Neural progenitor cell (in vitro differentiated cells): Measurements from ENCODE around the gene DAPK2. TPM values are rescaled to one million over a fixed set of nuclear protein-coding genes. Genes with fewer than 3 reads are reported as not detected.

Experiments used
- DNase-seq: peaks from one replicate; pipeline ENCODE4 v3.0.0-alpha.2; 2016; ENCODE audit warnings: low spot score
- H2AFZ ChIP-seq: fragments of 200-600 bp; sonication (generic); replicated peaks from 2 replicates; pipeline ENCODE4 v1.6.1; 2016; ENCODE audit warnings: antibody characterized with exemption
- H3F3A ChIP-seq: fragments of 200-600 bp; sonication (generic); 2 replicates; pipeline ENCODE4 v1.6.1; 2016; ENCODE audit warnings: antibody characterized with exemption, low read depth
- H3K27ac ChIP-seq: fragments of 200-600 bp; sonication (generic); 2 replicates; pipeline ENCODE4 v1.5.1; 2016; ENCODE audit warnings: mild to moderate bottlenecking
- H3K27me3 ChIP-seq: fragments of 200-600 bp; sonication (generic); 2 replicates; pipeline ENCODE4 v1.6.1; 2016; ENCODE audit warnings: mild to moderate bottlenecking, moderate library complexity
- H3K36me3 ChIP-seq: fragments of 200-600 bp; sonication (generic); 2 replicates; pipeline ENCODE4 v1.5.1; 2016
- H3K4me1 ChIP-seq: fragments of 200-600 bp; sonication (generic); 2 replicates; pipeline ENCODE4 v1.6.1; 2016; ENCODE audit warnings: mixed run types
- H3K4me2 ChIP-seq: fragments of 200-600 bp; sonication (generic); 2 replicates; pipeline ENCODE4 v1.6.1; 2016
- H3K4me3 ChIP-seq: fragments of 200-600 bp; sonication (generic); 2 replicates; pipeline ENCODE4 v1.5.1; 2016
- H3K79me2 ChIP-seq: fragments of 200-600 bp; sonication (generic); 2 replicates; pipeline ENCODE4 v1.6.1; 2016; ENCODE audit warnings: low read depth
- H3K9ac ChIP-seq: fragments of 200-600 bp; sonication (generic); 2 replicates; pipeline ENCODE4 v1.6.1; 2016
- H3K9me3 ChIP-seq: fragments of 200-600 bp; sonication (generic); 2 replicates; pipeline ENCODE4 v1.5.1; 2016; ENCODE audit warnings: low read depth
- H4K20me1 ChIP-seq: fragments of 200-600 bp; sonication (generic); 2 replicates; pipeline ENCODE4 v1.6.1; 2016; ENCODE audit warnings: low read depth
- H3K27ac Mint-ChIP-seq: 3 replicates; pipeline ENCODE4 v1.8.0; 2021; ENCODE audit warnings: mixed read lengths
- H3K27me3 Mint-ChIP-seq: 2 replicates; pipeline ENCODE4 v1.8.0; 2022; ENCODE audit warnings: low read depth, mild to moderate bottlenecking, inconsistent platforms, moderate library complexity, mixed read lengths; ENCODE audit not compliant: insufficient read depth
- H3K36me3 Mint-ChIP-seq: 3 replicates; pipeline ENCODE4 v1.8.0; 2021; ENCODE audit warnings: mixed read lengths
- H3K4me1 Mint-ChIP-seq: 3 replicates; pipeline ENCODE4 v1.8.0; 2021; ENCODE audit warnings: mixed read lengths
- H3K4me3 Mint-ChIP-seq: 3 replicates; pipeline ENCODE4 v1.8.0; 2021; ENCODE audit warnings: mild to moderate bottlenecking, moderate library complexity, mixed read lengths
- H3K9me3 Mint-ChIP-seq: 3 replicates; pipeline ENCODE4 v1.8.0; 2020; ENCODE audit warnings: mixed read lengths
- EZH2 ChIP-seq: fragments of 200-600 bp; sonication (generic); IDR thresholded peaks from 2 replicates; pipeline ENCODE4 v1.6.1; 2017; ENCODE audit warnings: antibody characterized with exemption, mild to moderate bottlenecking, moderate library complexity
- EZH2phosphoT487 ChIP-seq: fragments of 200-600 bp; sonication (generic); IDR thresholded peaks from 2 replicates; pipeline ENCODE4 v1.6.1; 2017; ENCODE audit warnings: antibody characterized with exemption
- total RNA-seq: library from RNA; depleted of rRNA; stranded (reverse); fragments of >200 nt; gene quantifications from 2 replicates; pipeline ENCODE4 v1.2.3, GENCODE V29; 2015; ENCODE audit warnings: low replicate concordance
- TF ChIP-seq, protein P1 (sequence below): fragments of 200-600 bp; sonication (generic); IDR thresholded peaks from 2 replicates; pipeline ENCODE4 v1.5.1; 2017; ENCODE audit warnings: antibody characterized with exemption, mild to moderate bottlenecking

The DAPK2 gene
- total RNA-seq, 1 donor from 2014 or later, result 5.4 TPM

DNA sequence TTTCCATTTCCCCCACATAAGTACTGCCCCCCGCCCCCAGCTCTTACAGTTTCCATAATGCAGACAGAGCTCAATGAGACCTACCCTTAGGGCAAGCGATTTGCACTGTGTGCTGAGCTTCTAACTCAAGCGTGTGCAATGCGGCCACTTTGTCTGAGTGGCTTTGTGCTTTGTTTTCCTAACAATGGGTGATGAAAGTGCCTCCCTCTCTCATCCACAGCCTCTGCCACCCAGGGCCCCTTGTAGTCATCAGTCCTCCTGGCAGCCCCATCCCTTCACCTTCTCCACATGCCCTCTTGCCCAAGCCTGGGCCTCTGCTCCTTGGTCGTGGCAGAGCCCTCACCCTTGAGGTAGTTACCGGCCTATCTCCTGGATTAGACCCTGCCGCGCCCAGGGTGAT lies 17.2 kb downstream of the DAPK2 start:
- H3K27ac ChIP-seq, result no peak overlapping the region
- no peaks in the 10 kb centered on the region for H3K27me3 Mint-ChIP-seq
- TF ChIP-seq, protein P1, sequence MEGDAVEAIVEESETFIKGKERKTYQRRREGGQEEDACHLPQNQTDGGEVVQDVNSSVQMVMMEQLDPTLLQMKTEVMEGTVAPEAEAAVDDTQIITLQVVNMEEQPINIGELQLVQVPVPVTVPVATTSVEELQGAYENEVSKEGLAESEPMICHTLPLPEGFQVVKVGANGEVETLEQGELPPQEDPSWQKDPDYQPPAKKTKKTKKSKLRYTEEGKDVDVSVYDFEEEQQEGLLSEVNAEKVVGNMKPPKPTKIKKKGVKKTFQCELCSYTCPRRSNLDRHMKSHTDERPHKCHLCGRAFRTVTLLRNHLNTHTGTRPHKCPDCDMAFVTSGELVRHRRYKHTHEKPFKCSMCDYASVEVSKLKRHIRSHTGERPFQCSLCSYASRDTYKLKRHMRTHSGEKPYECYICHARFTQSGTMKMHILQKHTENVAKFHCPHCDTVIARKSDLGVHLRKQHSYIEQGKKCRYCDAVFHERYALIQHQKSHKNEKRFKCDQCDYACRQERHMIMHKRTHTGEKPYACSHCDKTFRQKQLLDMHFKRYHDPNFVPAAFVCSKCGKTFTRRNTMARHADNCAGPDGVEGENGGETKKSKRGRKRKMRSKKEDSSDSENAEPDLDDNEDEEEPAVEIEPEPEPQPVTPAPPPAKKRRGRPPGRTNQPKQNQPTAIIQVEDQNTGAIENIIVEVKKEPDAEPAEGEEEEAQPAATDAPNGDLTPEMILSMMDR, result no peak
- TF ChIP-seq EZH2phosphoT487 (no peak), EZH2 (no peak)
- DNase-seq, result peak; percentile 75
- peaks cover 9% of the 10 kb centered on the region for H3K4me1 Mint-ChIP-seq
- H3K4me2 ChIP-seq, result peak overlapping the region; percentile 54
- H2AFZ ChIP-seq, result no peak overlapping the region
- peaks cover 15% of the 10 kb centered on the region for H3K4me1 ChIP-seq
- no peaks in the 10 kb centered on the region for H3K9me3 ChIP-seq
- peaks cover 2% of the 10 kb centered on the region for H3K36me3 Mint-ChIP-seq
- no peak overlapping the region for H3K9ac ChIP-seq
- H3K4me3 ChIP-seq, result no peak overlapping the region
- no peaks in the 10 kb centered on the region for H4K20me1 ChIP-seq
- H3K4me3 Mint-ChIP-seq, result no peak overlapping the region
- no peaks in the 10 kb centered on the region for H3K36me3 ChIP-seq
- no peaks in the 10 kb centered on the region for H3K27me3 ChIP-seq
- H3K27ac Mint-ChIP-seq, result no peak overlapping the region
- H3K9me3 Mint-ChIP-seq, result no peaks in the 10 kb centered on the region
- H3K79me2 ChIP-seq, result no peaks in the 10 kb centered on the region
- no peaks in the 10 kb centered on the region for H3F3A ChIP-seq

DNA sequence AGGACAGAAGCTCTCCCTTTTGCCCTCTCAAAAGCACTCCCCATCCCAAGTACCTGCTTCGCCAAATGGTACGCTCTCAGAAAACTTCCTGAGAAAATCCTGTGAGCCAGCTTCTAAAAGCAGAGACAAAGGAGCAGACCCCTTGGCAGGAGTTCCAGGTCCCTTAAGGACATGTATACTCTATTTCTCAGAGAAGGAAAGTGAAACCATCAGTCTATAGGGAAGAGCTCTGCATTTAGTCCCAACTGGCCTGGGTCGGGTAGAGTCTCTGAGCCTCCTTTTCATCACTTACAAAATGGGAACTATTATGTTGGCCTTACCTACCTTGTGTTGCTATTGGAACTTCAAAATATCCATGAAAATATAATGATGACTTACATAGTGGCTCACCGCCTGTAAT lies 19.7 kb downstream of the DAPK2 start:
- H3F3A ChIP-seq, result no peaks in the 10 kb centered on the region
- H3K4me3 ChIP-seq, result no peak overlapping the region
- Mint-ChIP-seq H3K36me3 (peaks cover 2% of the 10 kb centered on the region), H3K4me3 (no peak overlapping the region), H3K4me1 (peaks cover 13% of the 10 kb centered on the region), H3K9me3 (no peaks in the 10 kb centered on the region), H3K27me3 (no peaks in the 10 kb centered on the region), H3K27ac (no peak overlapping the region)
- peaks cover 22% of the 10 kb centered on the region for H3K4me1 ChIP-seq
- H3K27me3 ChIP-seq, result no peaks in the 10 kb centered on the region
- H3K79me2 ChIP-seq, result no peaks in the 10 kb centered on the region
- no peak overlapping the region for H3K4me2 ChIP-seq
- H2AFZ ChIP-seq, result no peak overlapping the region
- H3K27ac ChIP-seq, result no peak overlapping the region
- no peaks in the 10 kb centered on the region for H4K20me1 ChIP-seq
- no peak overlapping the region for H3K9ac ChIP-seq
- H3K9me3 ChIP-seq, result no peaks in the 10 kb centered on the region
- no peaks in the 10 kb centered on the region for H3K36me3 ChIP-seq
- TF ChIP-seq EZH2phosphoT487, result no peak
- no peak for TF ChIP-seq EZH2
- TF ChIP-seq, protein P1, result no peak
- DNase-seq, result no peak

DNA sequence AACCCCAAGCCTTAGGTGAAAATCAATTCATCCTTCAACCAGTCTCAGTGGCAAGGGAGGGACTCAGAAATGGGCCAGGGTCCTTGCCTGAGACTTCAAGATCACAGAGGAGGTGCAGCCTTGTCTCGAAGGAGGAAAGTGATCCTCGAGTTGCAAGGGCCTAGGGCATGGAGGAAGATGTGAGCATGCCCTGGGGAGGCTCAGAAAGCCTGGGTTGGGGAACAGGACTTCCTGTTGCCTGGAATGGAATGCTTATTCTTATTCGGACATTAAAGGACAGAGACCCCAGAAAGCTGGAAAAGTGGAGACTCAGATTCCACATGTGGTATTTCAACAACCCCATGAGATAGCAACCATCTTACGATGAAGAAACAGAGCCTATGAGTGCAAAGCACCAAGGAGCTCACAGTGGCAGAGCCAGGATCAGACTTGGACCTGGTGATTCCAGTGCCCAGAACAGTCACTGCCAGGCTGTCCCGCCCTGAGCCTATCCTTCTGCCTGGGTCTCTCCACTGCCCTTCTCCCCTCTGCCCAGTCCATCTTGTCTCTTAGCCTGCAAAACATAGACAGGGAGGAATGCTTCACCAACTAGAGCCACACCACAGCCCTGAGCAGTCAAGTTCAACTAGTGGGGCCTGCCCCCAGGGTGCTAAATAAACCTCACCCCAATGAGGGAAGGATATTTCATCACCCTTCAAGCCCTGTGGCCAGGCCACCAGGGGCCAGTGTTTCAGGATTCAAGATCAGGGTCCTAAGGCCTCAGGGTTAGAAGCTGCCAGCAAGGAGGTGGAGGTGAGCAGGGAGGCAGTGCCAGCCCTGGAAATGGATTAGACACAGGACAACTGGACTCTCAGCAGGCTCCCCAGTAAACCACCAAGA lies 21.9 kb downstream of the DAPK2 start:
- Mint-ChIP-seq H3K27me3 (no peaks in the 10 kb centered on the region), H3K36me3 (no peaks in the 10 kb centered on the region), H3K4me3 (no peak overlapping the region), H3K4me1 (peaks cover 11% of the 10 kb centered on the region), H3K9me3 (no peaks in the 10 kb centered on the region), H3K27ac (no peak overlapping the region)
- H4K20me1 ChIP-seq, result no peaks in the 10 kb centered on the region
- no peaks in the 10 kb centered on the region for H3K27me3 ChIP-seq
- no peaks in the 10 kb centered on the region for H3K79me2 ChIP-seq
- no peaks in the 10 kb centered on the region for H3F3A ChIP-seq
- H3K4me2 ChIP-seq, result no peak overlapping the region
- no peak for DNase-seq
- no peak overlapping the region for H2AFZ ChIP-seq
- no peaks in the 10 kb centered on the region for H3K36me3 ChIP-seq
- H3K4me3 ChIP-seq, result no peak overlapping the region
- no peaks in the 10 kb centered on the region for H3K9me3 ChIP-seq
- H3K4me1 ChIP-seq, result peaks cover 18% of the 10 kb centered on the region
- no peak overlapping the region for H3K9ac ChIP-seq
- no peak overlapping the region for H3K27ac ChIP-seq
- no peak for TF ChIP-seq EZH2

DNA sequence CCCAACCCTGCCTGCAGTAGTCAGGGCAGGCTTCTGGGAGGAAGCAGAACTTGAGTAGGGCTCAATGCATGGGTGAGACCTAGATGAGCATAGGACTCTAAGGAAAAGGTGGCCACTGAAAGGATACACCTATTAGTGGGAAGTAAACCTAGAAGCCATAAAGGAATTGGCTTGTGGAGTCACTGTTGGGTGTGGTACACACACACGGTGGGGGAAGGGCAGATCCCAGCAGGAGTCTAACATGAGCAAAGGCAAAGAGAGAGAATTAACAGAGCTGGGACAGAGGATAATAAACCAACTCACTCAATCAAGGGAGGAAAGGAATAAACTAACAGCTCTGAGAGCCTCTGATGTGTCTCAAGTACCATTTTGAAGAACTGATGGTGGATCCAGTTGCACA lies 23.1 kb downstream of the DAPK2 start:
- H3K27ac Mint-ChIP-seq, result no peak overlapping the region
- Histone ChIP-seq H3K4me1 (peaks cover 7% of the 10 kb centered on the region), H3K9me3 (no peaks in the 10 kb centered on the region), H3K4me3 (no peak overlapping the region), H3K9ac (no peak overlapping the region), H3K27ac (no peak overlapping the region), H3K27me3 (no peaks in the 10 kb centered on the region), H2AFZ (no peak overlapping the region), H4K20me1 (no peaks in the 10 kb centered on the region), H3K4me2 (no peak overlapping the region), H3K36me3 (no peaks in the 10 kb centered on the region), H3K79me2 (no peaks in the 10 kb centered on the region), H3F3A (no peaks in the 10 kb centered on the region)
- H3K27me3 Mint-ChIP-seq, result no peaks in the 10 kb centered on the region
- H3K36me3 Mint-ChIP-seq, result no peaks in the 10 kb centered on the region
- no peak for DNase-seq
- no peak overlapping the region for H3K4me3 Mint-ChIP-seq
- TF ChIP-seq, protein P1, result no peak
- no peak for TF ChIP-seq EZH2
- H3K9me3 Mint-ChIP-seq, result no peaks in the 10 kb centered on the region
- H3K4me1 Mint-ChIP-seq, result peaks cover 4% of the 10 kb centered on the region
